GM23338 (cell line): ENCODE measurements around the gene C11orf91. TPM values are rescaled to one million over a fixed set of nuclear protein-coding genes. Genes with fewer than 3 reads are reported as not detected.

Source experiments
- ATAC-seq: fragments of 200-7000 bp; cut with Tn5 transposase; 3 replicates; pipeline ENCODE4 v1.9.1; 2020
- DNase-seq: peaks from one replicate; pipeline ENCODE4 v3.0.0-alpha.2; 2015; ENCODE audit warnings: low spot score
- H2AFZ ChIP-seq: fragments of 200-600 bp; sonication (generic); 2 replicates; pipeline ENCODE4 v1.8.0; 2016; ENCODE audit warnings: antibody characterized with exemption, mild to moderate bottlenecking, moderate library complexity
- H3F3A ChIP-seq: fragments of 200-600 bp; sonication (generic); replicated peaks from 2 replicates; pipeline ENCODE4 v1.8.0; 2017; ENCODE audit warnings: antibody characterized with exemption, mixed run types, low read depth
- H3K27ac ChIP-seq: fragments of 200-600 bp; sonication (generic); 2 replicates; pipeline ENCODE4 v1.6.1; 2016; ENCODE audit warnings: low read depth
- H3K27me3 ChIP-seq: fragments of 200-600 bp; sonication (generic); 2 replicates; pipeline ENCODE4 v1.8.0; 2016; ENCODE audit warnings: mild to moderate bottlenecking, mixed run types, moderate library complexity; ENCODE audit not compliant: insufficient read depth
- H3K36me3 ChIP-seq: fragments of 200-600 bp; sonication (generic); 2 replicates; pipeline ENCODE4 v1.8.0; 2016; ENCODE audit warnings: mild to moderate bottlenecking; ENCODE audit not compliant: insufficient read depth
- H3K4me1 ChIP-seq: fragments of 200-600 bp; sonication (generic); 2 replicates; pipeline ENCODE4 v1.8.0; 2016; ENCODE audit warnings: mild to moderate bottlenecking, moderate library complexity; ENCODE audit not compliant: insufficient read depth
- H3K4me2 ChIP-seq: fragments of 200-600 bp; sonication (generic); 2 replicates; pipeline ENCODE4 v1.7.1; 2017; ENCODE audit warnings: mixed run types
- H3K4me3 ChIP-seq: fragments of 200-600 bp; sonication (generic); 2 replicates; pipeline ENCODE4 v1.6.1; 2016; ENCODE audit warnings: mixed run types
- H3K79me2 ChIP-seq: fragments of 200-600 bp; sonication (generic); replicated peaks from 2 replicates; pipeline ENCODE4 v1.8.0; 2017; ENCODE audit warnings: mild to moderate bottlenecking; ENCODE audit not compliant: insufficient read depth
- H3K9me2 ChIP-seq: fragments of 200-600 bp; sonication (generic); 2 replicates; pipeline ENCODE4 v1.8.0; 2017; ENCODE audit not compliant: insufficient read depth
- H4K20me1 ChIP-seq: fragments of 200-600 bp; sonication (generic); replicated peaks from 2 replicates; pipeline ENCODE4 v1.8.0; 2017; ENCODE audit warnings: mild to moderate bottlenecking; ENCODE audit not compliant: insufficient read depth
- H3K27ac Mint-ChIP-seq: 2 replicates; pipeline ENCODE4 v1.8.0; 2020; ENCODE audit warnings: inconsistent platforms, mild to moderate bottlenecking, moderate library complexity, mixed read lengths
- H3K27me3 Mint-ChIP-seq: 3 replicates; pipeline ENCODE4 v1.8.0; 2022; ENCODE audit warnings: low read depth, mild to moderate bottlenecking, moderate library complexity, mixed read lengths, inconsistent platforms; ENCODE audit not compliant: insufficient read depth, poor library complexity
- H3K36me3 Mint-ChIP-seq: 3 replicates; pipeline ENCODE4 v1.8.0; 2021; ENCODE audit warnings: low read depth, mild to moderate bottlenecking, inconsistent platforms, moderate library complexity, mixed read lengths
- H3K4me1 Mint-ChIP-seq: 3 replicates; pipeline ENCODE4 v1.8.0; 2020; ENCODE audit warnings: mild to moderate bottlenecking, inconsistent platforms, mixed read lengths
- H3K4me3 Mint-ChIP-seq: 3 replicates; pipeline ENCODE4 v1.8.0; 2021; ENCODE audit warnings: moderate library complexity, mild to moderate bottlenecking, inconsistent platforms, mixed read lengths
- H3K9me3 Mint-ChIP-seq: 3 replicates; pipeline ENCODE4 v1.8.0; 2020; ENCODE audit warnings: moderate library complexity, mild to moderate bottlenecking, inconsistent platforms, mixed read lengths
- JUNB ChIP-seq: IDR thresholded peaks from one replicate; pipeline ENCODE4 v1.6.1; 2016; ENCODE audit warnings: antibody characterized with exemption; ENCODE audit not compliant: unreplicated experiment
- NANOG ChIP-seq: IDR thresholded peaks from 2 replicates; pipeline ENCODE4 v1.6.1; 2016; ENCODE audit warnings: antibody characterized with exemption, borderline replicate concordance
- POLR2AphosphoS5 ChIP-seq: IDR thresholded peaks from 2 replicates; pipeline ENCODE4 v1.6.1; 2016; ENCODE audit warnings: antibody characterized with exemption, low read depth
- STAT1 ChIP-seq: IDR thresholded peaks from one replicate; pipeline ENCODE4 v1.6.1; 2016; ENCODE audit warnings: antibody characterized with exemption; ENCODE audit not compliant: unreplicated experiment
- ZNF331 ChIP-seq: fragments of 250-450 bp; sonication (Bioruptor Pico); IDR thresholded peaks from 2 replicates; pipeline ENCODE4 v1.5.0; 2020; ENCODE audit warnings: low read depth, mild to moderate bottlenecking, moderate library complexity
- ZNF462 ChIP-seq: fragments of 250-450 bp; sonication (Bioruptor Pico); IDR thresholded peaks from 2 replicates; pipeline ENCODE4 v1.5.0; 2020; ENCODE audit warnings: mild to moderate bottlenecking, moderate library complexity
- polyA plus RNA-seq: library from polyadenylated mRNA; unstranded; fragments of >200 nt; fragmentation: Nextera tagmentation; extraction: Ambion mirVana; gene quantifications from 2 replicates; pipeline ENCODE4 v1.2.1, GENCODE V29; 2016
- total RNA-seq: library from RNA; depleted of rRNA; stranded (reverse); fragments of >200 nt; shearing (Covaris generic); gene quantifications from 2 replicates; pipeline ENCODE4 v1.2.3, GENCODE V29; 2014
- TF ChIP-seq, protein P1 (sequence below): IDR thresholded peaks from one replicate; pipeline ENCODE4 v1.6.1; 2018; ENCODE audit warnings: antibody characterized with exemption; ENCODE audit not compliant: unreplicated experiment
- TF ChIP-seq, protein P2 (sequence below): IDR thresholded peaks from 2 replicates; pipeline ENCODE4 v1.6.1; 2016; ENCODE audit warnings: antibody characterized with exemption

The C11orf91 gene
- total and polyA plus RNA-seq, 2 experiments from 2014 or later, result not detected

GRCh38 chr11:33735271-33736147, 34.9 kb upstream of the C11orf91 start:
- H3K27ac ChIP-seq, result peak overlapping the region; percentile 26; the same call in 1 of the 2 replicates
- Mint-ChIP-seq H3K36me3 (no peaks in the 10 kb centered on the region), H3K27ac (no peak overlapping the region), H3K4me1 (peaks cover 25% of the 10 kb centered on the region), H3K9me3 (no peaks in the 10 kb centered on the region), H3K27me3 (peaks cover 14% of the 10 kb centered on the region), H3K4me3 (peak overlapping the region; percentile 86)
- TF ChIP-seq POLR2AphosphoS5 (no peak), STAT1 (no peak), JUNB (no peak), ZNF462 (CRISPR knock-in tag) (no peak), NANOG (no peak), ZNF331 (CRISPR knock-in tag) (no peak)
- TF ChIP-seq, protein P1, sequence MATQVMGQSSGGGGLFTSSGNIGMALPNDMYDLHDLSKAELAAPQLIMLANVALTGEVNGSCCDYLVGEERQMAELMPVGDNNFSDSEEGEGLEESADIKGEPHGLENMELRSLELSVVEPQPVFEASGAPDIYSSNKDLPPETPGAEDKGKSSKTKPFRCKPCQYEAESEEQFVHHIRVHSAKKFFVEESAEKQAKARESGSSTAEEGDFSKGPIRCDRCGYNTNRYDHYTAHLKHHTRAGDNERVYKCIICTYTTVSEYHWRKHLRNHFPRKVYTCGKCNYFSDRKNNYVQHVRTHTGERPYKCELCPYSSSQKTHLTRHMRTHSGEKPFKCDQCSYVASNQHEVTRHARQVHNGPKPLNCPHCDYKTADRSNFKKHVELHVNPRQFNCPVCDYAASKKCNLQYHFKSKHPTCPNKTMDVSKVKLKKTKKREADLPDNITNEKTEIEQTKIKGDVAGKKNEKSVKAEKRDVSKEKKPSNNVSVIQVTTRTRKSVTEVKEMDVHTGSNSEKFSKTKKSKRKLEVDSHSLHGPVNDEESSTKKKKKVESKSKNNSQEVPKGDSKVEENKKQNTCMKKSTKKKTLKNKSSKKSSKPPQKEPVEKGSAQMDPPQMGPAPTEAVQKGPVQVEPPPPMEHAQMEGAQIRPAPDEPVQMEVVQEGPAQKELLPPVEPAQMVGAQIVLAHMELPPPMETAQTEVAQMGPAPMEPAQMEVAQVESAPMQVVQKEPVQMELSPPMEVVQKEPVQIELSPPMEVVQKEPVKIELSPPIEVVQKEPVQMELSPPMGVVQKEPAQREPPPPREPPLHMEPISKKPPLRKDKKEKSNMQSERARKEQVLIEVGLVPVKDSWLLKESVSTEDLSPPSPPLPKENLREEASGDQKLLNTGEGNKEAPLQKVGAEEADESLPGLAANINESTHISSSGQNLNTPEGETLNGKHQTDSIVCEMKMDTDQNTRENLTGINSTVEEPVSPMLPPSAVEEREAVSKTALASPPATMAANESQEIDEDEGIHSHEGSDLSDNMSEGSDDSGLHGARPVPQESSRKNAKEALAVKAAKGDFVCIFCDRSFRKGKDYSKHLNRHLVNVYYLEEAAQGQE, result no peak
- TF ChIP-seq, protein P2, sequence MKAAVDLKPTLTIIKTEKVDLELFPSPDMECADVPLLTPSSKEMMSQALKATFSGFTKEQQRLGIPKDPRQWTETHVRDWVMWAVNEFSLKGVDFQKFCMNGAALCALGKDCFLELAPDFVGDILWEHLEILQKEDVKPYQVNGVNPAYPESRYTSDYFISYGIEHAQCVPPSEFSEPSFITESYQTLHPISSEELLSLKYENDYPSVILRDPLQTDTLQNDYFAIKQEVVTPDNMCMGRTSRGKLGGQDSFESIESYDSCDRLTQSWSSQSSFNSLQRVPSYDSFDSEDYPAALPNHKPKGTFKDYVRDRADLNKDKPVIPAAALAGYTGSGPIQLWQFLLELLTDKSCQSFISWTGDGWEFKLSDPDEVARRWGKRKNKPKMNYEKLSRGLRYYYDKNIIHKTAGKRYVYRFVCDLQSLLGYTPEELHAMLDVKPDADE, result no peak
- peaks cover 21% of the 10 kb centered on the region for H3K4me1 ChIP-seq
- H3K79me2 ChIP-seq, result peaks cover 51% of the 10 kb centered on the region
- ATAC-seq (peak; percentile 20), DNase-seq (peak; percentile 52)
- H2AFZ ChIP-seq, result peak overlapping the region; percentile 94
- H3F3A ChIP-seq, result no peaks in the 10 kb centered on the region; the same call in 1 of the 2 replicates
- peaks cover 15% of the 10 kb centered on the region for H3K27me3 ChIP-seq
- peaks cover 20% of the 10 kb centered on the region for H4K20me1 ChIP-seq
- peak overlapping the region; percentile 100 for H3K4me2 ChIP-seq
- no peaks in the 10 kb centered on the region for H3K9me2 ChIP-seq
- peak overlapping the region; percentile 98 for H3K4me3 ChIP-seq
- H3K36me3 ChIP-seq, result no peaks in the 10 kb centered on the region
